Medulla oblongata (tissue), 1 donor: ENCODE data around the gene EVL.
"Not testable (repeated sequence)": the region's sequence is repeated elsewhere in the genome, so short reads cannot be mapped to it uniquely, and the experiment has no call there.

ENCODE experiments used
- DNase-seq: peaks from one replicate; pipeline ENCODE4 v3.0.0-alpha.2; 2015; ENCODE audit errors: extremely low spot score

EVL gene, protein sequence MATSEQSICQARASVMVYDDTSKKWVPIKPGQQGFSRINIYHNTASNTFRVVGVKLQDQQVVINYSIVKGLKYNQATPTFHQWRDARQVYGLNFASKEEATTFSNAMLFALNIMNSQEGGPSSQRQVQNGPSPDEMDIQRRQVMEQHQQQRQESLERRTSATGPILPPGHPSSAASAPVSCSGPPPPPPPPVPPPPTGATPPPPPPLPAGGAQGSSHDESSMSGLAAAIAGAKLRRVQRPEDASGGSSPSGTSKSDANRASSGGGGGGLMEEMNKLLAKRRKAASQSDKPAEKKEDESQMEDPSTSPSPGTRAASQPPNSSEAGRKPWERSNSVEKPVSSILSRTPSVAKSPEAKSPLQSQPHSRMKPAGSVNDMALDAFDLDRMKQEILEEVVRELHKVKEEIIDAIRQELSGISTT

DNA sequence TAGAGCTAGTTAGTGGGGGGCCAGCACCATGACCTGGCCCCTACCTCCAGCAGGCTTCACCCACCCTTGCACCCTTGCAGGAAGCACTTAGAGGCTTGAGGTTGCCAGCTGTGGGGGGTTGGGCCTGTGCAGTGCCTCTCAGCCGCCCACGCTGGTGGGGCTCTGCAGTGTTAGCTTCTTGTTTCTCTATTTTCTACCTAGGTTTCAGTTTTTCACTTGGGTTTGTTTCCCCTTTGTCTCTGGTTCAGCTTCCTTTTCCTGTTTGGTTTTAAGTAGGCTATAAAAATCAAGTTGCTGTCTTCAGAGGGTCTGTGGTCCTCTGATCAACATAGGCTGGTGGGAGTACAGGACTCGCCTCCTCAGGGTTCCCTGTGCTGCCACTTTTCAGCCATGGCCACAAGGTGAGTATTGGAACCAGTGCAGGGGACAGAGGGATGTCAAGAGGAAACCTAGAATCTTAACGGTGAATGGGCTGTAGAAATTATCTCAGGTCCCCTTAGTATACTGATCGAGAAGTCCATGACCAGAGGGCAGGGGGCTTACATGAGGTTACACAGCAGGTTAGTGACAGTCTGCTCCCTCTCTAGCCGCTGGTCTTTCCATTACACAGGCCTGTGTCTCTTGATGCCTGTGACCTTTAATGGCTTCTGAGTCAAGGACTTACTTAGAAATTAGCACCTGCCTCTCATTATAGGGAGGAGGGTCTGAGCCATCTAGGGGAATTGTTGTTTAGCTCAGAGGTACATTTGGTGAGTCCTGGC, at the start of gene EVL:
Gene EVL (plus strand): TSS at position 312 of the 761 bp plus-strand sequence. CDS start 79 bp downstream, at position 391.
- DNase-seq, result peak; percentile 65

DNA sequence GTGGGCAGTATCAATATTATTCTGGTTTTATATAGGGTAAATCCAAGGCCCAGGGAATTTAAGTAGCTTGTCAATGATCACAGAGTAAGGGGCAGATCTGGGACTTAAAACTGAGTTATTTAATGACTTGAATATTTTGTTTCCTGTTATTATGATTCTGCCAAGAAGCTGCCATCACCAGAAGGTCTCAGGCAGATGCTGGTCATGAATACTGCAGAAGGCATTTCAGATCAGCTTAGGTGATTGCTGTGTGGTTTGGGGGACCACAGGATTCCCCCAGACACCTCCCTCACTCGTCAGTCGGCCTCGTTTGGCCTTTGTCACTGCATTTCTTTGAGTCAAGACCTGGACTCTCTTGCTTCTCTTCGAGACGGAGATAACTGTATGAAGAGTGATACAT, 47.7 kb upstream of the EVL start:
- no peak for DNase-seq

DNA sequence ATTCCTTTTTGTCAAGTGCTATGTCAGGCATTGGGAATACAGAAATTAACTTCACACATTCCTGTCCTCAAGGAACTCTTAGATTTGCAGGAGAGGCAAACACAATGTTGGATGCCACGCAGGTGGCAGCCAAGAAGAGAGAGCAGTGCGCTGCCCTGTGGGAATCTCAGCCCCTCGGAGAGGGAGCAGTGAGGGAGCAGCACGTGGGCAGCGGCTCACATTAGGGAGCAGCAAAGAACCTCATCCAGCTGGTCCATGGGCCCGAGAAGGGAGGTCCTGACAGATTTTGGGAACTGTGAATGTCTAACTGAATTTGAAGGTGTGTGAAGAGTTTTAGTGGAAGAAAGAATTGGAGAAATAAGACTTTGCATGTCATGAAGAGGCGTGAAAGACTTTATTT, 47.2 kb upstream of the EVL start:
- DNase-seq, result no peak

DNA sequence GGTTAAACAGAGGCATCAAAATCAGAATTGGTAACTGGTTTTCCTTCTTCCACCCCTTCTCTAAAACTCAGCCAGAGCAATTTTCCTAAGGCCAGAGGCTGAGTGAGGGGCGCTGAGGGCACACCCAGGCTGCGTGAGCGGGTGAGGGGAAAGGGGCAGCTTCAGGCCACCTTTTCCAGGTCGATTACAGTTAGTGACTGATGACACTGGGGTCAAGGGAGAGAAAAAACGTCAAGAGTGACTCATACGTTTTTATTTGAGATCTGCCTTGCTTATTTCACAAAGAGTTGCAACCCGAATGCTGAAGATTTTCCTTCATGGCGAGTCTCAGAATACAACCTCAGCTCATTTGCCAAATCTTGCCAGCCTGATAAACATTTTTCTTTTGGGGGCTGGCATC, 46.7 kb upstream of the EVL start:
- no peak for DNase-seq

DNA sequence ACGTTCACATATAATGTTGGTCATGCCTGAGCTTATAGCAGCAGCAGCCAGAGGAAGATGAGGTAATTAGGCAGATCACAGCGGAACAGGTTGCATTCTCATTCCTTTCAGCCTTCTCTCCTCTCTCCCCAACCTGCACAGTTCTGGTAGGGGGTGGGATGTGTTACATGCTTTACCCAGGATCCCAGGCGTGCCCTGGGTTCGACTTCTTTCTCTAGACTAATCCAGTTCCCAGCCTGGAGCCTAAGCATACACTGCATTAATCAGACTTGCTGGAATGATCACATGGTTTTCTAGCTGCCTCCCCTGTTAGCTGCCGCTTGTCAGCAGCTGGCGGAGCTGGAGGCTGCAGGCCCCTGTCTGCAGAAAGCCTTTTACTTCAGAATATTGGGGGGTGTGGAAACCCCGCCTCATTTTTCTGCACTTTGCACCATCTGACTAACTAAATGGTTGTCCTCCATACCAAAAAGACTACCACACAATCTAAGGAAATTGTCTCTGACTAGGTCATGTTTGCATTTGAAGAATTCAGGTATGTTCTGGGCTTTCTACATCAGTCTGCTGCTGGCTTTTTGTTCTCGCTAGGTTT, 46.0 kb upstream of the EVL start:
- peak; percentile 77 for DNase-seq

DNA sequence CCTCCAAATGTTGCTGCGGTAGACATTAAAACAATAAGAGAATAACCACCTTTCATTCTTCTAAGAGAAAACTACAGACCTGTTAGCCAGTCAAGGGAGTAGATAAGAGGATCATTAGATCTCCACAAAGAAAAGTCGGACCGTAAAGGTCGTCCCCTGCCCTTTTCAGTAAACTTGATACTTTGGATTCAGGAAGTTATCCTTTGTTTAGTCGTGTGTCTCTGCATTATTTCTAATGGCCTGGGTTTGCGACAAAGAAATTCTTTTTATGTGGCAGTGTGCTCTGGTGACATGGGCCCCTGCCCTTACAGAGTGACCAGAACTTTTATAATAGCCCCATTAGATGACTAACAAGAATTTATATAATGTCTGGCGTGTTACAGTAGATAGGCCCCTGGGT, 44.6 kb upstream of the EVL start:
- no peak for DNase-seq

DNA sequence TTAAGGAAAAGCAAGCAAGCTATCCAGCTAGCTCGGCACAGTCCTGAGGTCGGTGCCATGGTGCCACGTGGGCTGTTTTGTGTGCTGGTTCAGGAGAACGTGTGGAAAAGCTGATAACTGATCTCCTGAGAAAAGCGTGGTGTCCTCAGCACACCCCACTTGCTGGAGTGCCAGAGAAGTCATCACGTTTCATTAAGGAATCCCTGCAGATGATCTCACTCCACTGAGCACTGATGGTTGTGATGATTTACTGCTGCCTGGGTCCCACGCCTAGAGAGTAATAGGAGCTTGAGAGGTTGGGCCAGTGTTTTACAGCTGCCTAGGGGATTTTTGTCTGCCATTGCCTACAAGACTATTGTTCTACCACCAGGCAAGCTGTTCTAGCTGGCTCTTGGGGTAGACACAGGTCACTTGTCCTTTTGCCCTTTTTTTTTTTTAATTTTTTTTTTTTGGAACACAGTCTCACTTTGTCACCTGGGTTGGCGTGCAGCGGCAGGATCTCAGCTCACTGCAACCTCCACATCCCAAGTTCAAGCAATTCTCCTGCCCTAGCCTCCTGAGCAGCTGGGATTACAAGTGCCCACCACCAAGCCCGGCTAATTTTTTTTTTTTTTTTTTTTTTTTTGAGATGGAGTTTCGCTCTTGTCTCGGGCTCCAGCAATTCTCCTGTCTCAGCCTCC, 42.3 kb upstream of the EVL start:
- DNase-seq, result no peak

DNA sequence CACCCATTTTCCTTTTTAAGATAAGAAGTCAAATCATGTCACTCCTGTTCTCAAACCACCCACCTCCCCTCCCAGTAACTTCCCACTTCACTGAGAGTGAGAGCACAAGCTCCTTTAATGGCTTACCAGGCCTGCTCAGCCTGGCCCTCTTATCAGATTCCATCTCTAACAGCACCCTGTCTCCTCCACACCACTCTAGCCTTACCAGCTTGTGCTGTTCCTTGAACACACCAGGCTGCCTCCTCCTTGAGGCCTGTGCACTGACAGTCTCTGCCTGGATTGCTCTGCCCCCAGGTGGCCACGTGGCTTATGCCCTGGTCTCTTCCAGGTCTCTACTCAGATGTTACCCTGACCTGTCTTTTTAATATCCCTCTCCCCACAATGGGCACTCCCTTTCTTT, 40.1 kb upstream of the EVL start:
- DNase-seq, result no peak

DNA sequence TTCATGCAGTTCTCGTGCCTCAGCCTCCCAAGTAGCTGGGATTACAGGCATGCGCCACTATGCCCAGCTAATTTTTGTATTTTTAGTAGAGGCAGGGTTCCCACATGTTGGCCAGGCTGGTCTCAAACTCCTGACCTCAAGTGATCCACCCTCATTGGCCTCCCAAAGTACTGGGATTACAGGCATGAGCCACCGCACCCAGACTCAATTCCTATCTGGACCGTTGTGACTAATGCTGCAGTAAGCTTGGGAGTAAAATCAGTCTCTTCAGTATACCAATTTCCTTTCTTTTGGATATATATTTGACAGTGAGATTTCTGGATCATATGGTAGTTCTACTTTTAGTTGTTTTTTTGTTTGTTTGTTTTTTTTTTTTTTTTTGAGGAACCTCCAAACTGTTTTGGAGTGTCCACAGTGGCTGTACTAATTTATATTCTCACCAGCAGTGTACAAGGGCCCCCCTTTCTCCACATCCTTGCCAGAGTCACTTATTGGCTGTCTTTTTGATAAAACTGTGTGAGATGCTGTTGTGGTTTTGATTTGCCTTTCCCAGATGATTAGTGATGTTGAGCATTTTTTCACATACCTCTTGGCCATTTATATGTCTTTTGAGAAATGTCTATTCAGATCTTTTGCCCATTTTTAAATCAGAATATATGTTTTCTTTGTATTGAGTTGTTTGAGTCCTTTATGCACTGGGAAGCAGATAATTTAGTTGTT, 37.3 kb upstream of the EVL start:
- no peak for DNase-seq

DNA sequence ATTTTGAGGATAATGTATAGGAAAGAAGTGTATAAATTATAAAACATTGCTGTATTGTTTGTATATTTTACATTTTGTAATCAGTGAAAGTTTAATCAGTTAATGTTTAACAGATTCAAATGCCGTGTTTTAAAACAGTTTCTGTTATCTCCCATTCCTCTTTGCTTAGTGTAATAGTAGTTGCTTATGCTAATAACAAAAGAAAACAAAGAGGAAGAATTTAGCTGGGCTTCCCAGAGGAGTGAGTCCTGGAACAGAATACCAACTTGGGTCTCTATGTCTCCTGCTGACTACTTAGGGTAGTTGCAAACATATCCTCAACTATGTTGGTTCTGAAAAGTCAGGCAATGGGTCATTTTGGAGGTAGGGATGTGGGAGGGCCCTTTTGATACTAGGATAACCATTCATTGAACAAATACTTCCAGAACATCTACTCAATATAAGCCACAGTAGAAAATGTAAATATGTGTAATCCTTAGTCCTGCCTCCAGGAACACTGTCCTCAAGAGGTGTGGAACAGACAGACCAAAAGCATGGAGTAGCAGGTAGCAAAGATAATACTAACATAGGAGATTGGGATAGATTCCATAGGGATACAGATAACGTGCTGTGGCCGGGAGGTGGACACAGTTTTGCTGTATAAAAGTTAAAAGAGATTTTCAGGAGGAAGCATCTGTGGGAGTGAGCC, 36.1 kb upstream of the EVL start:
- no peak for DNase-seq

DNA sequence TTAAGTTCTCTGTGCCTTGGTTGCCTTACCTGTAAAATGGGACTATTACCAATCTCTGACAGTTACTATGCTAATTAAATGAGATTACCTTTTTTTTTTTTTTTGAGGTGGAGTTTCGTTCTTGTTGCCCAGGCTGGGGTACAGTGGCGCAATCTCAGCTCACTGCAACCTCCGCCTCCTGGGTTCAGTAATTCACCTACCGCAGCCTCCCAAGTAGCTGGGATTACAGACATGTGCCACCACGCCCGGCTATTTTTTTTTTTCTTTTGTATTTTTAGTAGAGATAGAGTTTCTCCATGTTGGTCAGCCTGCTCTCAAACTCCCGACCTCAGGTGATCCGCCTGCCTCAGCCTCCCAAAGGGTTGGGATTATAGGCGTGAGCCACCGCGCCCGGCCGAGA, 35.2 kb upstream of the EVL start:
- not testable (repeated sequence) for DNase-seq

DNA sequence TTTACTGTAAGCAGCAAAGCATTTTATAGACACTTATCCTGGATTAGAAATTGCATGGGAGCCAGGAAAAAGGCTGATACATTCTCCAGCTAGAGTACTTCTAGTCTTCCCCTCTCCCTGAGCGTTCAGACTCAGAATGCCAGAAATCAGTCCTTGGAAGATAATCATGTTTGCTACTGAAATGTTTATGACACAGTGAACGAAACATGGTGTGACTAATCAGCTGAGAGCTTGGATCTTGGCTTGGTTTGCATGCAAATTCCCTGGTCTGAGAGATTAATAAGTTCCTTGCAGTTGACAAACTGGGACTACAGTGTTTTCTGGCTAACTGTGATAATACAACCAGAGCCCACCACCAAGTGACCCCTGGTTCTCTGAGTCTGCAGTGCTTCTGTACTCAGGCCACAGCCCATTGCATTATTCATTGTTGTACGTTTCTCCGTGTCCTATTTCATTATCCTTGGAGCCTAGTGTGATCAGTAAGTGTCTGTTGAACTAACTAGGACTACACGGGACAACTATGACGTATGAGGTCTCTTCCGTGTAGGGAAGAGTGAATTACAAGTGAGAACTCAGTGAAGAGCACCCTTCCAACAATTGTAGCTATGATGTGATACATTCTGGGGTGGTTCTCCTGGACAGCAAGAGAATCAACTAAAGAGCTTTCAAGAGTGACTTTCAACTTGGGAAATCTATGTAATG, 34.6 kb upstream of the EVL start:
- no peak for DNase-seq

DNA sequence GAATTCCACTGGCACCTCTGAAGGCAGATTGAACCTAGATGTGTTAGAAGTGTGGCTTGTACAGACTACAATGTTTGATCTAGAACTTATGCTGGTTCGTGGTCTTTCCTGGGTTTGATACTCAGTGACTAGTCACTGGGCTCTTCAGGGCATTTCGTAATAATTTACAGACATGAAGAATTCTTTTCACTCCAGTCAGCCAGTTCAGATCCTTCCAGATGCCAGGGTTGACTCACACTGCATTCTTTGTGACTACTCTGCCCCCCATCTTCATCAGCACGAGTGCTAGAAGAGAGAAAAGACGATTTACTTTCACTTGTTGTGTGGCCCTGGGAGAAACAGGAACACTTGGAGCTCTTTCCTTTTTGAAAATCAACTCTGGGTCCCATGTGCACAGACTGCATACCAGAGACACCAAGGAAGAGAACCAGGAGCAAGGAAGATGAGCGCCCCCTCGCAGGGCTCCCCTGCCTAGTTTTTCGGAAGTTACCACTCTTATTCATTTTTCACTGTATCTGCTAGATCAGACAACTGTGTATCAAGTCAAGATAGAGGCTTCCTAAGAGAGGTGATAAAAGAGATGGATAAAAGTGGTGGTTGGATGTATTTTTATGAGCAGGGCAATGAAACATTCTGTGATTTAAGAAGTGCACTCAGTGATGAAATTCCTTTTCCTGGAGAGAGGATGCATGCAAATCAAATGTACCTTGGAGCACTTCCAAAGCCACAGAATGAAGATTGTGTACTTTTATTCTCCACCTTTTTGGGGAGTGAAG, 33.5 kb upstream of the EVL start:
- peak; percentile 51 for DNase-seq

DNA sequence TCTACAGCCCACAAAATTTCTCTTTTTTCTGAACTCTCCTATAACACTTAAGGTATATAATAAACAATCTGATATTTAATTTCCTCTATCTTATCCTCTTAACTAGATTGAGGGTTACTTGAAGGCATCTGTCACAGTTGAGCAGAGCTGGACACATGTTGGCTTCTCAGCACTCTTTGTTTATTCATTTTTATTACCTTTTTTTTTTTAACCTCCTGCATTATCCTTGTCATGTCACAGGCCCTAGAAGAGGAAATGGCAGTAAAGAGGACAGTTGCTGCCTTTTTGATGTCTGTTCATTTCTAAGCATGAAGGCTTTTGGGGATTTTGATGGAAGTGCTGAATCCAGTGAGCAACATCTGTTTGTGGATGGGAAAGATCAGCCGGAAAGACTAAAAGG, 32.5 kb upstream of the EVL start:
- DNase-seq, result no peak

DNA sequence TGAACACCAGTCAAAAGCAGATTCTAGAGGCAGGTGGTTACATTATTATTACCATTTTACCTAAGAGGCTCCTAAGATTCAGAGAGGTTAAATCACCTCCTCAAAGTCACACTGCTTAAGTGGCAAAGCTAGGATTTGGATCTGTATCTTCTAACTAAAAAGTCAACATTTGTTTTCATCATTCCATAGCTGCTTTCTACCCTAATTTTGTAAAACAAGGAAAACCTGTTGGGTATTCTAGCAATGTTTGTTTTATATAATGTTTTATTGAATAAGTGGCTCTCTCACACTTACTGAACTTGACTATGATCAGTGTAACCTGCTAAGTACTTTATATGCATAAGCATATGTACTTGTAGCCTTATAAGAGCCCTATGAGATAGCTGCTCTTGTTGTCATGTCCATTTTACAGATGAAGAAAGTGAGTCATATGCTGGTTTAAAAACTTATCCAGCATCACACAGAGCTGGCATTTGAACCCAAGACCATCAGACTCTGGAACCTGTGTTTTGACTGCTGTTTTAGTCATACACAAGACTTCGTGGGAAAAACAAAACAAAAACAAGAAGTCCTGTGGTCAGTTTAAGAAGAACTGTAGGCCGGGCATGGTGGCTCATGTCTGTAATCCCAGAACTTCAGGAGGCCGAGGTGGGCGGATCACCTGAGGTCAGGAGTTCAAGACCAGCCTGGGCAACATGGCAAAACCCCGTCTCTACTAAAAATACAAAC, 31.7 kb upstream of the EVL start:
- no peak for DNase-seq

DNA sequence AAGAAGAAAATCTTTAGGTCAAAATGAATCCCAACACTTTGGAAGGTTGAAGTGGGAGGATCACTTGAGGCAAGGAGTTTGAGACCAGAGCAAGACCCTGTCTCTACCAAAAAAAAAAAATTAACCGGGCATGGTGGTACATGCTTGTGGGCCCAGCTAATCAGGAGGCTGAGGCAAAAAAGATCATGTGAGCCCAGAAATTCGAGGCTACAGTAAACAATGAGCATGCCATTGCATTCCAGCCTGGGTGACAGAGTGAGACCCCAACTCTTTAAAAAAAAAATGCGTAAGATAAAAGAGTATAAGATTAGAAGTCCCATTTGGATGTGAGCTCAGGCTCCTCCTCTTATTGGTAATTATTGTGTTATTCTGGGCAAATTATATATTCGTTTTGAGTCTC, 30.8 kb upstream of the EVL start:
- no peak for DNase-seq

DNA sequence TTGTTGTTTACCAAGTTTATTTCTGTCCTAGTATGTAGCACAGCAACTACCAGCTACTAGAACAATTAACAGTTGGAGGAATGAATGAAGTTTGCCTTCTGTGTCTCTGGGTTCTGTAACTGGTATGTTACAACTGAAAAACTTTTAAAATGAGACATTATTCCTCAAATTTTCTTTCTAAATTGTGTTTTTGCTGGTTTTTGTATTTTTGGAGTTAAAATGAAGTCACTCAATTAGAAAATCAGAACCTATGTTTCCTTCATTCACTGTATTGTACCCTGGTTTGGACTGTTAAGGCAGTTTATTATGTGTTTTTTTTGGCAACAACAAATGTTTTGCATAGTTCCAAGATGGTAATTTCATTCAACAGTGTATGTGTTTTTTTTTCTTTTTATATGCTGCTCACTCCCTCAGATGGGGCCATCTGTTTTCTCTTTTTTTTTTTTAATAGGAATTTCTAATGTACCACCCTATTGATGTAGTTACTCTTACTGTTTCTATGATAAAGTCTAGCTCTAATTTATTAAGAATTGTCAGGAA, 30.2 kb upstream of the EVL start:
- no peak for DNase-seq

DNA sequence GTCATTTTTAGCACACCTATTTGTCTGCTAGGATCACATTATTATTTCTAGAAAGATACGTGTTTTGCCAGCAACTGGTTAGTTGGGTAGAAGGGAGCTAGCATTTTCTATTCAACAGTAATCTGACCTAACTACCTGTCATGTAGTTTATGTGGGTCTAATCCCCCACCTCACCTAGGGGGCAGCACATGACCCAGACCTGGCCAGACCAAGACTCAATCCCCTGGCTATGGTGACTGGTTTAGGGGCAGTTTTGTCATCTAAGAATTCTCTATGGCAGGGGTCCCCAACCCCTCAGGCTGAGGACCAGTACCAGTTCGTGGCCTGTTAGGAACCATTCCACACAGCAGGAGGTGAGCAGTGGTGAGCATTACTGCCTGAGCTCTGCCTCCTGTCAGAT, 29.5 kb upstream of the EVL start:
- DNase-seq, result no peak

DNA sequence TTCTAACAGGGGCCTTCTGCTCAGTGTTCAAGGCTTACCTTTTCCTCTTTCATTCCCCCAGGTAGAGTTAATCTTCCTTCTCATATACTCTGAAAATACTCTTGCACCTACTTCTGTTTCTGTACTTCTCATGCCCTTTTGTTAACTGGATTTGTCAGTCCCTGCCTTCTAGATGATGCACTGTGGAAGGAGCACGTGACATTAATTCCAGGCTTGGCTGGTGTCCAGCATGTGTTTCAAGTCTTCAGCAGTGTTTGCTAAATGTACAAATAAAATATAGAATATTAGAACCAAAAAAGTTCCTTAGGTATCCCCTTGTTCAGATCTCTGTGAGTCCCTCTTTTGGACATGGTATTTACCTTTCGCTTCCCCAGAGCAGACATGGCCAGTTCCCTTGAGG, 27.9 kb upstream of the EVL start:
- DNase-seq, result no peak
